Adipocyte (in vitro differentiated cells): ENCODE results near the gene NEK1.
A peak's percentile ranks its signal among the peaks of the same experiment; 100 is the strongest.

Source experiments
- DNase-seq: peaks from one replicate; pipeline ENCODE4 v3.0.0-alpha.2; 2015; ENCODE audit warnings: low read depth
- H3K27me3 ChIP-seq: replicated peaks from 2 replicates; pipeline ENCODE4 v1.7.0; 2013; ENCODE audit warnings: mild to moderate bottlenecking, low read length, moderate library complexity; ENCODE audit not compliant: control insufficient read depth, insufficient read depth
- H3K36me3 ChIP-seq: 2 replicates; pipeline ENCODE4 v1.7.0; 2013; ENCODE audit warnings: low read length, mild to moderate bottlenecking, moderate library complexity; ENCODE audit not compliant: control insufficient read depth, insufficient read depth, severe bottlenecking
- H3K4me1 ChIP-seq: 2 replicates; pipeline ENCODE4 v1.7.0; 2013; ENCODE audit warnings: mild to moderate bottlenecking, low read length, moderate library complexity; ENCODE audit not compliant: control insufficient read depth, insufficient read depth
- H3K4me3 ChIP-seq: 2 replicates; pipeline ENCODE4 v1.7.0; 2013; ENCODE audit warnings: mild to moderate bottlenecking, low read length, moderate library complexity
- H3K9ac ChIP-seq: 2 replicates; pipeline ENCODE4 v1.7.0; 2013; ENCODE audit warnings: mild to moderate bottlenecking, low read length, moderate library complexity
- H3K9me3 ChIP-seq: 2 replicates; pipeline ENCODE4 v1.7.0; 2013; ENCODE audit warnings: mild to moderate bottlenecking, low read length, moderate library complexity; ENCODE audit not compliant: control insufficient read depth

NEK1 gene

GRCh38 chr4:169385376-169385775 lies 227.0 kb downstream of the NEK1 start:
- peak; percentile 57 for DNase-seq
- no peaks in the 10 kb centered on the region for H3K27me3 ChIP-seq
- H3K9ac ChIP-seq: no peak overlapping the region
- peaks cover 22% of the 10 kb centered on the region for H3K4me1 ChIP-seq
- H3K36me3 ChIP-seq: no peaks in the 10 kb centered on the region
- no peak overlapping the region for H3K4me3 ChIP-seq
- H3K9me3 ChIP-seq: peaks cover 16% of the 10 kb centered on the region

GRCh38 chr4:169384779-169385178 lies 227.6 kb downstream of the NEK1 start:
- Histone ChIP-seq H3K27me3 (no peaks in the 10 kb centered on the region), H3K9ac (no peak overlapping the region), H3K4me3 (no peak overlapping the region), H3K4me1 (peaks cover 22% of the 10 kb centered on the region), H3K36me3 (no peaks in the 10 kb centered on the region), H3K9me3 (peaks cover 16% of the 10 kb centered on the region)
- DNase-seq: no peak

DNA sequence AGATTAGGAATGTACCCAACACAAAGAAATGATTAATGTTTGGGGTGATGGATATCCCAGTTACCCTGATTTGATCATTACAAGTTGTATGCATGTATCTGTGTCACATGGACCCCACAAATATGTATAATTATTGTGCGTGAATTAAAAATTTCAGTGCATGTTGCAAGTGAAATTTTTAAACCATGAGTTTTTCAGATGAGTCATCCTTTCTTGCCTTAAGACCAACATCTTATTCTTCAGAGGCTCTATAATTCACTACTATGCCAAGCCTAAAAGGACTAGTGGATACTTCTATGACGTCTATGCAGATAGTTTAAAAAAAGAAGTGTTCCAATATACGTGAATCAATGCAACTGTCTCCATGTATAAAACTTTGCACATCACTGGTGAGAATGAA lies 228.7 kb downstream of the NEK1 start:
- Histone ChIP-seq H3K36me3 (no peaks in the 10 kb centered on the region), H3K9ac (no peak overlapping the region), H3K4me3 (no peak overlapping the region), H3K9me3 (peaks cover 21% of the 10 kb centered on the region), H3K27me3 (no peaks in the 10 kb centered on the region), H3K4me1 (peaks cover 22% of the 10 kb centered on the region)
- peak; percentile 86 for DNase-seq

DNA sequence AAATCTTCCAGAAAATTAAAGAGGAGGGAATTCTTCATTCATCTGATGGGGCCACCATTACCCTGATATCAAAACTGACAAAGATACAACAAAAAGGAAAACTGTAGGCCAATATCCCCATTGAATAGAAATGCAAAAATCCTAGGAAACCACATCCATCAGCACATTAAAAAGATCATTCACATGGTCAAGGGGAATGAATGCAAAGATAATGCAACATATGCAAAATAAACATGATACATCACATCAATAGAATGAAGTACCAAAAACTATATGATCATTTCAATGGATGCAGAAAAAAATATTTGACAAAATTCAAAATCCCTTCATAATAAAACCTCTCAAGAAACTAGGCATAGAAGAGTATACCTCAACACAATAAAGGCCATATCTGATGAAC lies 232.7 kb downstream of the NEK1 start:
- Histone ChIP-seq H3K9ac (no peak overlapping the region), H3K9me3 (peaks cover 50% of the 10 kb centered on the region), H3K27me3 (no peaks in the 10 kb centered on the region), H3K4me1 (peaks cover 15% of the 10 kb centered on the region), H3K4me3 (no peak overlapping the region), H3K36me3 (no peaks in the 10 kb centered on the region)
- no peak for DNase-seq

DNA sequence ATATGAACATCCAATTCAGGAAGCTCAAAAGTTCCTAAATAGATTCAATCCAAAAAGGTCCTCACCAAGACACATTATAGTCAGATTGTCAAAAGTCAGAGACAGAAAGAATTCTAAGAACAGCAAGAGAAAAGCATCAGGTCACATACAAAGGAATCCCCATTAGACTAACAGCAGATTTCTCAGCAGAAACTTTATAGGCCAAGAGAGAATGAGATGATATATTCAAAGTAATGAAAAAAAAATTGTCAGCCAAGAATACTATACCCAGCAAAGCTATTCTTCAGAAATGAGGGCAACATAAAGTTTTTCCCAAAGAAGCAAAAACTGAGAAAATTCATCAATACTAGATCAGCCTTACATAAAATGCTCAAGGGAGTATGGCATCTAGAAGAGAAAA lies 235.0 kb downstream of the NEK1 start:
- H3K4me3 ChIP-seq: peak overlapping the region; percentile 23
- H3K9me3 ChIP-seq: peaks cover 50% of the 10 kb centered on the region
- H3K4me1 ChIP-seq: no peaks in the 10 kb centered on the region
- H3K9ac ChIP-seq: no peak overlapping the region
- no peaks in the 10 kb centered on the region for H3K27me3 ChIP-seq
- no peaks in the 10 kb centered on the region for H3K36me3 ChIP-seq
- DNase-seq: no peak

GRCh38 chr4:169376421-169376820 lies 236.0 kb downstream of the NEK1 start:
- Histone ChIP-seq H3K27me3 (no peaks in the 10 kb centered on the region), H3K9ac (no peak overlapping the region), H3K4me3 (no peak overlapping the region)

DNA sequence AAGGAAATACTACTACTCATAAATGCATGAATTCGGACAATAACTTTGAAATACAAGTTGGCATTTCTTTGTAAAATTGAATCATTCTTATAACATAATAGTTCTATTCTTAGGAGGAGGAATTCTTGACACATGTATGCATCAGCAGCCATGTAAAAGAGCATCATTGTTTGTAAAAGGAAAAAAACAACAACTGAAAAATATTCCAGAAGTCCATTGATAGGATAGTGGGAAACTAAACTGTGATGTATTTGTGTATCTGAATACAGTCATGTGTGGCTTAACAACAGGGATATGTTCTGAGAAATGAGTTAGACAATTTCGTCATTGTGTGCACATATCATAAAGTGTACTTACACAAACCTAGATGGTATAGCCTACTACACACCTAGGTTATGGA lies 239.6 kb downstream of the NEK1 start:
- no peak overlapping the region for H3K9ac ChIP-seq
- H3K27me3 ChIP-seq: no peaks in the 10 kb centered on the region
- H3K9me3 ChIP-seq: peaks cover 21% of the 10 kb centered on the region
- H3K4me1 ChIP-seq: no peaks in the 10 kb centered on the region
- H3K36me3 ChIP-seq: no peaks in the 10 kb centered on the region
- no peak overlapping the region for H3K4me3 ChIP-seq
- DNase-seq: no peak

More at GRCh38 chr4:169376421-169376820, 236.0 kb downstream of the NEK1 start:
- H3K9me3 ChIP-seq: peaks cover 42% of the 10 kb centered on the region
- H3K4me1 ChIP-seq: no peaks in the 10 kb centered on the region
- no peak for DNase-seq
- no peaks in the 10 kb centered on the region for H3K36me3 ChIP-seq

DNA sequence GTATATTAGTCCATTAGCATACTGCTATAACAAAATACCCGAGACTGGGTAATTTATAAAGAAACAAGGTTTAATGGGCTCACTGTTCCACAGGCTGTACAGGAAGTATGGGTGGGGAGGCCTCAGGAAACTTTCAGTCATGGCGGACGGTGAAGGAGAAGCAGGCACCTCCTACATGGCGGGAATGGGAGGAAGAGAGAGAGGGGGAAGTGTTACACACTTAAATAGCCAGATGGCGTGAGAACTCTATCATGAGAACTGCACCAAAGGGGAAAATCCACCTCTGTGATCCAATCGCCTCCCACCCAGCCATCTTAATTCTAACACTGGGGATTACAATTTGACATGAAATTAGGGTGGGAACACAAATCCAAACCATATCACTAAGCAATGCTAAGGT lies 242.7 kb downstream of the NEK1 start:
- H3K9me3 ChIP-seq: peaks cover 19% of the 10 kb centered on the region
- no peaks in the 10 kb centered on the region for H3K27me3 ChIP-seq
- no peak overlapping the region for H3K9ac ChIP-seq
- no peaks in the 10 kb centered on the region for H3K36me3 ChIP-seq
- H3K4me3 ChIP-seq: no peak overlapping the region
- DNase-seq: no peak
- no peaks in the 10 kb centered on the region for H3K4me1 ChIP-seq

DNA sequence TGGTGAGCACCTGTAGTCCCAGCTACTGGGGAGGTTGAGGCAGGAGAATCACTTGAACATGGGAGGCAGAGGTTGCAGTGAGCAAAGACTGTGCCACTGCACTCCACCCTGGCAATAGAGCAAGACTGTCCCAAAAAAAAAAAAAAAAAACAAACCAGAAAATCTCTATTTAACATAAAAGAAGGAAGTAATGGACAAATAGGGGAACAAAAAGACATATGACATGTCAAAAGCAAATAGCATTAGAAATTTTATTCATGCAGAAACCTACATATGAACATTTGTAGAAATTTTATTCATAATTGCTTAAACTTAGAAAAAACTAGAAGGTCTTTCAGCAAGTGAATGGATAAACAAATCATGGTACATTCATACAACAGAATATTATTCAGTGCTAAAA lies 244.6 kb downstream of the NEK1 start:
- Histone ChIP-seq H3K9me3 (peaks cover 19% of the 10 kb centered on the region), H3K4me1 (peaks cover 10% of the 10 kb centered on the region), H3K9ac (no peak overlapping the region), H3K36me3 (no peaks in the 10 kb centered on the region), H3K4me3 (no peak overlapping the region), H3K27me3 (no peaks in the 10 kb centered on the region)
- no peak for DNase-seq

GRCh38 chr4:169366821-169367220 lies 245.6 kb downstream of the NEK1 start:
- Histone ChIP-seq H3K27me3 (no peaks in the 10 kb centered on the region), H3K4me3 (no peak overlapping the region), H3K9me3 (peaks cover 19% of the 10 kb centered on the region), H3K9ac (no peak overlapping the region), H3K4me1 (peaks cover 10% of the 10 kb centered on the region), H3K36me3 (no peaks in the 10 kb centered on the region)
- DNase-seq: no peak

DNA sequence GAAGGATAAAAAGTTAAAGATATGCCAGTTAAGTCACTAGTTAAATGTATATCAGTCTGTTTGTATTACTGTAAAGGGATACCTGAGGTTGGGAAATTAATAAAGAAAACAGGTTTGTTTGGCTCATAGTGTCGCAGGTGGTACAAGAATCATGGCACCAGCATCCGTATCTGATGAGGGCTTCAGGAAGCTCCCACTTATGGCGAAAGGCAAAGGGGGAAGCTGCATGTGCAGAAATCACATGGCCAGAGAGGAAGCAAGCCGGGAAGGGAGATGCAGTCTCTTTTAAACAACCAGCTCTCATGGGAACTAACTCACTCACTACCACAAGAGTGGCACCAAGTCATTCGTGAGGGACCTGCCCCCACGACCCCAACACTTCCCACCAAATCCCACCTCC lies 249.8 kb downstream of the NEK1 start:
- Histone ChIP-seq H3K27me3 (no peaks in the 10 kb centered on the region), H3K9me3 (peaks cover 19% of the 10 kb centered on the region), H3K9ac (no peak overlapping the region), H3K4me3 (no peak overlapping the region), H3K36me3 (no peaks in the 10 kb centered on the region), H3K4me1 (peaks cover 10% of the 10 kb centered on the region)
- no peak for DNase-seq

- no peak for DNase-seq
- Histone ChIP-seq H3K9me3 (peaks cover 10% of the 10 kb centered on the region), H3K4me3 (no peak overlapping the region), H3K36me3 (no peaks in the 10 kb centered on the region), H3K4me1 (peaks cover 10% of the 10 kb centered on the region), H3K27me3 (no peaks in the 10 kb centered on the region), H3K9ac (no peak overlapping the region)
These were observed 250.6 kb downstream of the NEK1 start for GRCh38 chr4:169361756-169362155.
